IMR-90 (cell line): ENCODE data around the gene NFKBIA.

Source experiments
- BHLHE40 ChIP-seq: fragments of 150-350 bp; IDR thresholded peaks from 2 replicates; pipeline ENCODE4 v1.6.1; 2016; ENCODE audit warnings: mild to moderate bottlenecking, low read depth, low read length
- CEBPB ChIP-seq: IDR thresholded peaks from 2 replicates; pipeline ENCODE4 v1.6.1; 2012; ENCODE audit warnings: low read depth, low read length, improper control_type of control experiment
- FOS ChIP-seq: fragments of 150-350 bp; IDR thresholded peaks from 2 replicates; pipeline ENCODE4 v1.6.1; 2016; ENCODE audit warnings: low read depth, low read length
- MAFK ChIP-seq: IDR thresholded peaks from 2 replicates; pipeline ENCODE4 v1.6.1; 2012; ENCODE audit warnings: low read depth, low read length, improper control_type of control experiment
- MAZ ChIP-seq: IDR thresholded peaks from 2 replicates; pipeline ENCODE4 v1.6.1; 2012; ENCODE audit warnings: low read depth, mild to moderate bottlenecking, low read length, improper control_type of control experiment, moderate library complexity, borderline replicate concordance
- MXI1 ChIP-seq: IDR thresholded peaks from 2 replicates; pipeline ENCODE4 v1.6.1; 2012; ENCODE audit warnings: low read depth, mild to moderate bottlenecking, low read length, moderate library complexity, borderline replicate concordance
- NFE2L2 ChIP-seq: fragments of 150-350 bp; IDR thresholded peaks from 2 replicates; pipeline ENCODE4 v1.6.1; 2016; ENCODE audit warnings: low read depth, mild to moderate bottlenecking, low read length
- POLR2A ChIP-seq: IDR thresholded peaks from 2 replicates; pipeline ENCODE4 v1.6.1; 2012; ENCODE audit warnings: mild to moderate bottlenecking, low read depth, low read length
- RFX5 ChIP-seq: IDR thresholded peaks from 2 replicates; pipeline ENCODE4 v1.8.0; 2012; ENCODE audit warnings: low read depth, mild to moderate bottlenecking, low read length, moderate library complexity
- SMC3 ChIP-seq: fragments of 150-350 bp; IDR thresholded peaks from 2 replicates; pipeline ENCODE4 v1.6.1; 2016; ENCODE audit warnings: low read depth, mild to moderate bottlenecking, antibody characterized with exemption, low read length, moderate library complexity
- TF ChIP-seq, protein P1 (sequence below): conservative IDR thresholded peaks from 2 replicates; pipeline ENCODE4 v1.5.1; 2012; ENCODE audit warnings: mild to moderate bottlenecking, low read depth, low read length, improper control_type of control experiment
- TF ChIP-seq, protein P2 (sequence below): fragments of 150-350 bp; IDR thresholded peaks from 2 replicates; pipeline ENCODE4 v1.6.1; 2017; ENCODE audit warnings: mild to moderate bottlenecking, antibody characterized with exemption, low read length, low read depth
- TF ChIP-seq, protein P3 (sequence below): fragments of 150-350 bp; IDR thresholded peaks from 2 replicates; pipeline ENCODE4 v1.6.1; 2016; ENCODE audit warnings: low read depth, mild to moderate bottlenecking, low read length, moderate library complexity, borderline replicate concordance

DNA sequence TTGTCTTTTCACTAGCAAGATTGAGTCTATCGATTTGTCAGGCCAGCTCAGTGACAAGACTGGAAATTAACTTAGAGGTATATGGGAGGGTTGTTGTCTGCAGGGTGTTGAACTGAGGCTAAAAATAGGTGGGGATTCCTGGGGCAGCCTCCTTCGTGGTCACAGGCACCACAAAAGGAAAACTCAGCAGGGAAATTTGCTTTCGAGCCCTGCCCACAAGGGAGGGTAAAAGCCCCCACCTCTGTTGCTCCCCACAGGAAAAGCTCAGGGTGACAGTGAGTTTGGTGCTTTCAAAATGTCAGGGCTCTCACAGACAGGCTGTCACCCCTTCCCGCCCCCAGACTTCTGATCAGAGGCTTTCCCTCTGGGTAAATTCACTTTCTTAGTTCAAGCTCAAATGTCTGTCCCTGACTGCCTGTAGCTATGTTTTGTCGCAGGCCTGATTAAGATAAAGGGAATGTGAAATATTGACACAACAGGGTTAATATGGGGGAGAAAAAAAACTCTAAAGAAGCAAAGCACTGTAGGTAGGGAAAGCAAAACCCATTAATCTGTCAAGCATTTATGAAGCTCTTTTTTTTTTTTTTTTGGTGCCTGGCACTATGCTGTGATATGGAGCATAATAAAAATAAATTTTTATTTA lies 11.7 kb upstream of the NFKBIA start:
- TF ChIP-seq POLR2A (no peak), NFE2L2 (no peak), SMC3 (no peak), MAFK (no peak), MAZ (no peak), FOS (no peak), RFX5 (no peak), MXI1 (no peak), BHLHE40 (no peak), CEBPB (no peak)
- TF ChIP-seq, protein P1, sequence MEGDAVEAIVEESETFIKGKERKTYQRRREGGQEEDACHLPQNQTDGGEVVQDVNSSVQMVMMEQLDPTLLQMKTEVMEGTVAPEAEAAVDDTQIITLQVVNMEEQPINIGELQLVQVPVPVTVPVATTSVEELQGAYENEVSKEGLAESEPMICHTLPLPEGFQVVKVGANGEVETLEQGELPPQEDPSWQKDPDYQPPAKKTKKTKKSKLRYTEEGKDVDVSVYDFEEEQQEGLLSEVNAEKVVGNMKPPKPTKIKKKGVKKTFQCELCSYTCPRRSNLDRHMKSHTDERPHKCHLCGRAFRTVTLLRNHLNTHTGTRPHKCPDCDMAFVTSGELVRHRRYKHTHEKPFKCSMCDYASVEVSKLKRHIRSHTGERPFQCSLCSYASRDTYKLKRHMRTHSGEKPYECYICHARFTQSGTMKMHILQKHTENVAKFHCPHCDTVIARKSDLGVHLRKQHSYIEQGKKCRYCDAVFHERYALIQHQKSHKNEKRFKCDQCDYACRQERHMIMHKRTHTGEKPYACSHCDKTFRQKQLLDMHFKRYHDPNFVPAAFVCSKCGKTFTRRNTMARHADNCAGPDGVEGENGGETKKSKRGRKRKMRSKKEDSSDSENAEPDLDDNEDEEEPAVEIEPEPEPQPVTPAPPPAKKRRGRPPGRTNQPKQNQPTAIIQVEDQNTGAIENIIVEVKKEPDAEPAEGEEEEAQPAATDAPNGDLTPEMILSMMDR = no peak
- TF ChIP-seq, protein P2, sequence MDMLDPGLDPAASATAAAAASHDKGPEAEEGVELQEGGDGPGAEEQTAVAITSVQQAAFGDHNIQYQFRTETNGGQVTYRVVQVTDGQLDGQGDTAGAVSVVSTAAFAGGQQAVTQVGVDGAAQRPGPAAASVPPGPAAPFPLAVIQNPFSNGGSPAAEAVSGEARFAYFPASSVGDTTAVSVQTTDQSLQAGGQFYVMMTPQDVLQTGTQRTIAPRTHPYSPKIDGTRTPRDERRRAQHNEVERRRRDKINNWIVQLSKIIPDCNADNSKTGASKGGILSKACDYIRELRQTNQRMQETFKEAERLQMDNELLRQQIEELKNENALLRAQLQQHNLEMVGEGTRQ = no peak
- TF ChIP-seq, protein P3, sequence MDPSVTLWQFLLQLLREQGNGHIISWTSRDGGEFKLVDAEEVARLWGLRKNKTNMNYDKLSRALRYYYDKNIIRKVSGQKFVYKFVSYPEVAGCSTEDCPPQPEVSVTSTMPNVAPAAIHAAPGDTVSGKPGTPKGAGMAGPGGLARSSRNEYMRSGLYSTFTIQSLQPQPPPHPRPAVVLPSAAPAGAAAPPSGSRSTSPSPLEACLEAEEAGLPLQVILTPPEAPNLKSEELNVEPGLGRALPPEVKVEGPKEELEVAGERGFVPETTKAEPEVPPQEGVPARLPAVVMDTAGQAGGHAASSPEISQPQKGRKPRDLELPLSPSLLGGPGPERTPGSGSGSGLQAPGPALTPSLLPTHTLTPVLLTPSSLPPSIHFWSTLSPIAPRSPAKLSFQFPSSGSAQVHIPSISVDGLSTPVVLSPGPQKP = no peak
